WTC11 (cell line): Measurements from ENCODE around the gene ZIC4. TPM values are rescaled to one million over a fixed set of nuclear protein-coding genes. Genes with fewer than 3 reads are reported as not detected.

Source experiments
- ATAC-seq: fragments of 200-7000 bp; cut with Tn5 transposase; 2 replicates; pipeline ENCODE4 v1.10.0; 2021; ENCODE audit warnings: mild to moderate bottlenecking, moderate library complexity
- CTCF ChIA-PET: fragments of 300-600 bp; sonication (Branson Sonifier 250); formaldehyde crosslinking; loops from one replicate; lab custom pipeline; 2021; ENCODE audit warnings: antibody characterized with exemption; lab: Charles Lee
- POLR2A ChIA-PET: fragments of 350-600 bp; sonication (Branson Sonifier 250); formaldehyde crosslinking; loops from one replicate; lab custom pipeline; 2021; ENCODE audit warnings: antibody characterized with exemption; lab: Charles Lee
- DNase-seq: peaks from one replicate; pipeline ENCODE4 v3.0.0; 2021; ENCODE audit warnings: low spot score
- H3K27ac Mint-ChIP-seq: 2 replicates; pipeline ENCODE4 v1.8.0; 2021; ENCODE audit warnings: mixed read lengths
- H3K27me3 Mint-ChIP-seq: 2 replicates; pipeline ENCODE4 v1.8.0; 2021; ENCODE audit warnings: low read depth, mild to moderate bottlenecking, moderate library complexity, mixed read lengths
- H3K36me3 Mint-ChIP-seq: 2 replicates; pipeline ENCODE4 v1.8.0; 2021; ENCODE audit warnings: mixed read lengths
- H3K4me1 Mint-ChIP-seq: 2 replicates; pipeline ENCODE4 v1.8.0; 2022; ENCODE audit warnings: mixed read lengths
- H3K4me3 Mint-ChIP-seq: 2 replicates; pipeline ENCODE4 v1.8.0; 2021; ENCODE audit warnings: mild to moderate bottlenecking, moderate library complexity, mixed read lengths
- H3K9me3 Mint-ChIP-seq: 2 replicates; pipeline ENCODE4 v1.8.0; 2021; ENCODE audit warnings: mixed read lengths
- ESRRA ChIP-seq: sonication (generic); formaldehyde crosslinking; IDR thresholded peaks from 2 replicates; pipeline ENCODE4 v1.8.1; 2022; ENCODE audit warnings: mild to moderate bottlenecking, missing genetic modification reagents, borderline replicate concordance
- FOXK1 ChIP-seq: sonication (generic); formaldehyde crosslinking; IDR thresholded peaks from 2 replicates; pipeline ENCODE4 v1.8.0; 2022; ENCODE audit warnings: mild to moderate bottlenecking, moderate library complexity, missing genetic modification reagents
- GABPB1 ChIP-seq: sonication (generic); formaldehyde crosslinking; IDR thresholded peaks from 2 replicates; pipeline ENCODE4 v1.8.1; 2023; ENCODE audit warnings: mild to moderate bottlenecking, missing genetic modification reagents
- GRHL2 ChIP-seq: fragments of 250-450 bp; sonication (Bioruptor Pico); IDR thresholded peaks from 2 replicates; pipeline ENCODE4 v1.8.0; 2022; ENCODE audit warnings: mild to moderate bottlenecking, moderate library complexity; ENCODE audit not compliant: insufficient replicate concordance, severe bottlenecking
- IRF1 ChIP-seq: sonication (generic); formaldehyde crosslinking; IDR thresholded peaks from 2 replicates; pipeline ENCODE4 v1.8.0; 2023; ENCODE audit warnings: missing genetic modification reagents
- KAT7 ChIP-seq: sonication (generic); formaldehyde crosslinking; IDR thresholded peaks from 2 replicates; pipeline ENCODE4 v1.8.1; 2023; ENCODE audit warnings: missing genetic modification reagents, mild to moderate bottlenecking, borderline replicate concordance
- MXD4 ChIP-seq: fragments of 250-450 bp; sonication (Bioruptor Pico); IDR thresholded peaks from 2 replicates; pipeline ENCODE4 v1.8.0; 2021; ENCODE audit warnings: mild to moderate bottlenecking, moderate library complexity, borderline replicate concordance
- OVOL2 ChIP-seq: fragments of 250-450 bp; sonication (Bioruptor Pico); IDR thresholded peaks from 2 replicates; pipeline ENCODE4 v1.9.0; 2021; ENCODE audit warnings: mild to moderate bottlenecking, borderline replicate concordance
- PRRX2 ChIP-seq: fragments of 250-450 bp; sonication (Bioruptor Pico); IDR thresholded peaks from 2 replicates; pipeline ENCODE4 v1.8.0; 2021; ENCODE audit warnings: mild to moderate bottlenecking
- SMAD3 ChIP-seq: sonication (generic); formaldehyde crosslinking; IDR thresholded peaks from 2 replicates; pipeline ENCODE4 v1.8.0; 2022; ENCODE audit warnings: missing genetic modification reagents, mild to moderate bottlenecking, borderline replicate concordance
- SP1 ChIP-seq: sonication (generic); formaldehyde crosslinking; conservative IDR thresholded peaks from 2 replicates; pipeline ENCODE4 v1.8.1; 2022; ENCODE audit warnings: missing genetic modification reagents
- TP53 ChIP-seq: sonication (generic); formaldehyde crosslinking; IDR thresholded peaks from 2 replicates; pipeline ENCODE4 v1.8.1; 2023; ENCODE audit warnings: mild to moderate bottlenecking, missing genetic modification reagents
- ZBTB21 ChIP-seq: sonication (generic); formaldehyde crosslinking; IDR thresholded peaks from 2 replicates; pipeline ENCODE4 v1.8.1; 2023; ENCODE audit warnings: mild to moderate bottlenecking, missing genetic modification reagents, borderline replicate concordance
- ZNF219 ChIP-seq: sonication (generic); formaldehyde crosslinking; IDR thresholded peaks from 2 replicates; pipeline ENCODE4 v1.8.0; 2023; ENCODE audit warnings: missing genetic modification reagents, mild to moderate bottlenecking, borderline replicate concordance
- ZNF232 ChIP-seq: sonication (generic); formaldehyde crosslinking; IDR thresholded peaks from 2 replicates; pipeline ENCODE4 v1.8.0; 2022; ENCODE audit warnings: mild to moderate bottlenecking, missing genetic modification reagents
- ZNF416 ChIP-seq: fragments of 250-450 bp; sonication (Bioruptor Pico); IDR thresholded peaks from 2 replicates; pipeline ENCODE4 v1.9.0; 2021; ENCODE audit warnings: mild to moderate bottlenecking, inconsistent platforms
- ZNF671 ChIP-seq: fragments of 250-450 bp; sonication (Bioruptor Pico); IDR thresholded peaks from 2 replicates; pipeline ENCODE4 v1.8.0; 2021; ENCODE audit warnings: mild to moderate bottlenecking
- total RNA-seq: library from RNA; stranded (reverse); gene quantifications from 3 replicates; pipeline ENCODE4 v1.2.3, GENCODE V29; 2021
- TF ChIP-seq, protein P1 (sequence below): sonication (generic); formaldehyde crosslinking; IDR thresholded peaks from 2 replicates; pipeline ENCODE4 v1.8.1; 2023; ENCODE audit warnings: mild to moderate bottlenecking, missing genetic modification reagents, borderline replicate concordance
- TF ChIP-seq, protein P2 (sequence below): sonication (generic); formaldehyde crosslinking; IDR thresholded peaks from 2 replicates; pipeline ENCODE4 v1.8.1; 2023; ENCODE audit warnings: mild to moderate bottlenecking, missing genetic modification reagents
- TF ChIP-seq, protein P3 (sequence below): fragments of 250-450 bp; sonication (Bioruptor Pico); IDR thresholded peaks from 2 replicates; pipeline ENCODE4 v1.9.0; 2021; ENCODE audit warnings: mild to moderate bottlenecking
- TF ChIP-seq, protein P4 (sequence below): sonication (generic); formaldehyde crosslinking; IDR thresholded peaks from 2 replicates; pipeline ENCODE4 v1.8.0; 2022; ENCODE audit warnings: mild to moderate bottlenecking, missing genetic modification reagents

The ZIC4 gene
- total RNA-seq, 1 experiment from 2014 or later: 3.5 TPM

DNA sequence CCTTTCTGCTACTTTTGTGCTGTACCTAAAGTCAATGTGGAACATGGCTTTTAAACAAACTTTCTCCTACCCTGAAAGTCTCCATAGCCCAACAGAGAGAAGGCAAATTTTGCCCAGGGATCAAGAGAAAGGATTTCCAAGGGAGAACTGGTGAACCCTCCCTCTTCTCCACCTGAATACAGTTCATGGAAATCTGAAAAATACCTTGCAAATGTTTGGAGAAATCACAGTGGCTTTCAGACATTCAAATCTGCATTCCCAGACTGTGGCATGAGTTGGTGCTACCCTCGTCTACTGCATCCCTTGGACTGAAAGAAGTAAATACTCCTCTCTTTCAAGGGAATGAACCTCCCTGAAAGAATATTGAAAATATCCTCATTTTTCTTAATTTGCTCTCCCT lies 38.7 kb downstream of the ZIC4 start:
- DNase-seq (no peak), ATAC-seq (no peak)
- no peak overlapping the region for H3K27ac Mint-ChIP-seq
- TF ChIP-seq SP1 (no peak), ESRRA (no peak), IRF1 (CRISPR knock-in tag) (no peak), ZNF671 (CRISPR knock-in tag) (no peak), ZBTB21 (no peak), MXD4 (CRISPR knock-in tag) (no peak), ZNF232 (CRISPR knock-in tag) (no peak)
- H3K4me3 Mint-ChIP-seq: no peak overlapping the region
- H3K27me3 Mint-ChIP-seq: peaks cover 98% of the 10 kb centered on the region
- ChIA-PET POLR2A (no interaction called here), CTCF (interaction anchor here (0.8 to 3.5 kb wide), 3 partner anchors 8 to 16 kb away, joined by 4 to 22 read pairs (median 7); no protein-coding TSS in a partner anchor)
- no peaks in the 10 kb centered on the region for H3K9me3 Mint-ChIP-seq
- H3K36me3 Mint-ChIP-seq: no peaks in the 10 kb centered on the region
- H3K4me1 Mint-ChIP-seq: peaks cover 50% of the 10 kb centered on the region

GRCh38 chr3:147365196-147366115 lies 40.9 kb downstream of the ZIC4 start:
- DNase-seq (no peak), ATAC-seq (no peak)
- Mint-ChIP-seq H3K27me3 (peaks cover 93% of the 10 kb centered on the region), H3K36me3 (no peaks in the 10 kb centered on the region), H3K9me3 (no peaks in the 10 kb centered on the region), H3K4me1 (peaks cover 46% of the 10 kb centered on the region), H3K27ac (no peak overlapping the region), H3K4me3 (no peak overlapping the region)
- TF ChIP-seq, protein P1, sequence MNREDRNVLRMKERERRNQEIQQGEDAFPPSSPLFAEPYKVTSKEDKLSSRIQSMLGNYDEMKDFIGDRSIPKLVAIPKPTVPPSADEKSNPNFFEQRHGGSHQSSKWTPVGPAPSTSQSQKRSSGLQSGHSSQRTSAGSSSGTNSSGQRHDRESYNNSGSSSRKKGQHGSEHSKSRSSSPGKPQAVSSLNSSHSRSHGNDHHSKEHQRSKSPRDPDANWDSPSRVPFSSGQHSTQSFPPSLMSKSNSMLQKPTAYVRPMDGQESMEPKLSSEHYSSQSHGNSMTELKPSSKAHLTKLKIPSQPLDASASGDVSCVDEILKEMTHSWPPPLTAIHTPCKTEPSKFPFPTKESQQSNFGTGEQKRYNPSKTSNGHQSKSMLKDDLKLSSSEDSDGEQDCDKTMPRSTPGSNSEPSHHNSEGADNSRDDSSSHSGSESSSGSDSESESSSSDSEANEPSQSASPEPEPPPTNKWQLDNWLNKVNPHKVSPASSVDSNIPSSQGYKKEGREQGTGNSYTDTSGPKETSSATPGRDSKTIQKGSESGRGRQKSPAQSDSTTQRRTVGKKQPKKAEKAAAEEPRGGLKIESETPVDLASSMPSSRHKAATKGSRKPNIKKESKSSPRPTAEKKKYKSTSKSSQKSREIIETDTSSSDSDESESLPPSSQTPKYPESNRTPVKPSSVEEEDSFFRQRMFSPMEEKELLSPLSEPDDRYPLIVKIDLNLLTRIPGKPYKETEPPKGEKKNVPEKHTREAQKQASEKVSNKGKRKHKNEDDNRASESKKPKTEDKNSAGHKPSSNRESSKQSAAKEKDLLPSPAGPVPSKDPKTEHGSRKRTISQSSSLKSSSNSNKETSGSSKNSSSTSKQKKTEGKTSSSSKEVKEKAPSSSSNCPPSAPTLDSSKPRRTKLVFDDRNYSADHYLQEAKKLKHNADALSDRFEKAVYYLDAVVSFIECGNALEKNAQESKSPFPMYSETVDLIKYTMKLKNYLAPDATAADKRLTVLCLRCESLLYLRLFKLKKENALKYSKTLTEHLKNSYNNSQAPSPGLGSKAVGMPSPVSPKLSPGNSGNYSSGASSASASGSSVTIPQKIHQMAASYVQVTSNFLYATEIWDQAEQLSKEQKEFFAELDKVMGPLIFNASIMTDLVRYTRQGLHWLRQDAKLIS (CRISPR knock-in tag): no peak
- TF ChIP-seq GABPB1 (CRISPR knock-in tag) (no peak), SMAD3 (CRISPR knock-in tag) (no peak), GRHL2 (CRISPR knock-in tag) (no peak), TP53 (CRISPR knock-in tag) (no peak)
- TF ChIP-seq, protein P2, sequence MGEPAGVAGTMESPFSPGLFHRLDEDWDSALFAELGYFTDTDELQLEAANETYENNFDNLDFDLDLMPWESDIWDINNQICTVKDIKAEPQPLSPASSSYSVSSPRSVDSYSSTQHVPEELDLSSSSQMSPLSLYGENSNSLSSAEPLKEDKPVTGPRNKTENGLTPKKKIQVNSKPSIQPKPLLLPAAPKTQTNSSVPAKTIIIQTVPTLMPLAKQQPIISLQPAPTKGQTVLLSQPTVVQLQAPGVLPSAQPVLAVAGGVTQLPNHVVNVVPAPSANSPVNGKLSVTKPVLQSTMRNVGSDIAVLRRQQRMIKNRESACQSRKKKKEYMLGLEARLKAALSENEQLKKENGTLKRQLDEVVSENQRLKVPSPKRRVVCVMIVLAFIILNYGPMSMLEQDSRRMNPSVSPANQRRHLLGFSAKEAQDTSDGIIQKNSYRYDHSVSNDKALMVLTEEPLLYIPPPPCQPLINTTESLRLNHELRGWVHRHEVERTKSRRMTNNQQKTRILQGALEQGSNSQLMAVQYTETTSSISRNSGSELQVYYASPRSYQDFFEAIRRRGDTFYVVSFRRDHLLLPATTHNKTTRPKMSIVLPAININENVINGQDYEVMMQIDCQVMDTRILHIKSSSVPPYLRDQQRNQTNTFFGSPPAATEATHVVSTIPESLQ (CRISPR knock-in tag): no peak
- POLR2A ChIA-PET: no interaction called here
- CTCF ChIA-PET: interaction anchor here (0.6 kb wide), 1 partner anchor 11 kb away, joined by 3 read pairs; no protein-coding TSS in a partner anchor

- no peak overlapping the region for H3K27ac Mint-ChIP-seq
- H3K4me1 Mint-ChIP-seq: peaks cover 46% of the 10 kb centered on the region
- H3K9me3 Mint-ChIP-seq: no peaks in the 10 kb centered on the region
- ChIA-PET POLR2A (no interaction called here), CTCF (no interaction called here)
- no peaks in the 10 kb centered on the region for H3K36me3 Mint-ChIP-seq
- ATAC-seq (no peak), DNase-seq (no peak)
- peaks cover 93% of the 10 kb centered on the region for H3K27me3 Mint-ChIP-seq
- H3K4me3 Mint-ChIP-seq: no peak overlapping the region
- TF ChIP-seq, protein P3, sequence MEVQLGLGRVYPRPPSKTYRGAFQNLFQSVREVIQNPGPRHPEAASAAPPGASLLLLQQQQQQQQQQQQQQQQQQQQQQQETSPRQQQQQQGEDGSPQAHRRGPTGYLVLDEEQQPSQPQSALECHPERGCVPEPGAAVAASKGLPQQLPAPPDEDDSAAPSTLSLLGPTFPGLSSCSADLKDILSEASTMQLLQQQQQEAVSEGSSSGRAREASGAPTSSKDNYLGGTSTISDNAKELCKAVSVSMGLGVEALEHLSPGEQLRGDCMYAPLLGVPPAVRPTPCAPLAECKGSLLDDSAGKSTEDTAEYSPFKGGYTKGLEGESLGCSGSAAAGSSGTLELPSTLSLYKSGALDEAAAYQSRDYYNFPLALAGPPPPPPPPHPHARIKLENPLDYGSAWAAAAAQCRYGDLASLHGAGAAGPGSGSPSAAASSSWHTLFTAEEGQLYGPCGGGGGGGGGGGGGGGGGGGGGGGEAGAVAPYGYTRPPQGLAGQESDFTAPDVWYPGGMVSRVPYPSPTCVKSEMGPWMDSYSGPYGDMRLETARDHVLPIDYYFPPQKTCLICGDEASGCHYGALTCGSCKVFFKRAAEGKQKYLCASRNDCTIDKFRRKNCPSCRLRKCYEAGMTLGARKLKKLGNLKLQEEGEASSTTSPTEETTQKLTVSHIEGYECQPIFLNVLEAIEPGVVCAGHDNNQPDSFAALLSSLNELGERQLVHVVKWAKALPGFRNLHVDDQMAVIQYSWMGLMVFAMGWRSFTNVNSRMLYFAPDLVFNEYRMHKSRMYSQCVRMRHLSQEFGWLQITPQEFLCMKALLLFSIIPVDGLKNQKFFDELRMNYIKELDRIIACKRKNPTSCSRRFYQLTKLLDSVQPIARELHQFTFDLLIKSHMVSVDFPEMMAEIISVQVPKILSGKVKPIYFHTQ (CRISPR knock-in tag): no peak
- TF ChIP-seq, protein P4, sequence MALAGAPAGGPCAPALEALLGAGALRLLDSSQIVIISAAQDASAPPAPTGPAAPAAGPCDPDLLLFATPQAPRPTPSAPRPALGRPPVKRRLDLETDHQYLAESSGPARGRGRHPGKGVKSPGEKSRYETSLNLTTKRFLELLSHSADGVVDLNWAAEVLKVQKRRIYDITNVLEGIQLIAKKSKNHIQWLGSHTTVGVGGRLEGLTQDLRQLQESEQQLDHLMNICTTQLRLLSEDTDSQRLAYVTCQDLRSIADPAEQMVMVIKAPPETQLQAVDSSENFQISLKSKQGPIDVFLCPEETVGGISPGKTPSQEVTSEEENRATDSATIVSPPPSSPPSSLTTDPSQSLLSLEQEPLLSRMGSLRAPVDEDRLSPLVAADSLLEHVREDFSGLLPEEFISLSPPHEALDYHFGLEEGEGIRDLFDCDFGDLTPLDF (CRISPR knock-in tag): no peak
- TF ChIP-seq FOXK1 (CRISPR knock-in tag) (no peak), OVOL2 (CRISPR knock-in tag) (no peak), KAT7 (CRISPR knock-in tag) (no peak), GRHL2 (CRISPR knock-in tag) (no peak), PRRX2 (no peak), ZNF416 (CRISPR knock-in tag) (no peak), ZNF219 (CRISPR knock-in tag) (no peak)
These were observed 41.6 kb downstream of the ZIC4 start for GRCh38 chr3:147364771-147365170.
